SW480 (cell line): ENCODE results near the gene GNAQ.
A peak's percentile ranks its signal among the peaks of the same experiment; 100 is the strongest.
"Not testable (repeated sequence)": the region's sequence is repeated elsewhere in the genome, so short reads cannot be mapped to it uniquely, and the experiment has no call there.

Source experiments
- DNase-seq: peaks from one replicate; pipeline ENCODE4 v3.0.0-alpha.2; 2016; ENCODE audit warnings: low spot score

The GNAQ gene

GRCh38 chr9:78031444-78031892 lies at the start of gene GNAQ:
Gene GNAQ, minus strand, starts transcription at chr9:78031811. Its CDS starts 576 bp downstream, at chr9:78031235.
- peak; percentile 36 for DNase-seq

- peak; percentile 20 for DNase-seq
Measured at GRCh38 chr9:78074385-78075291, 43.0 kb upstream of the GNAQ start.

- no peak for DNase-seq
Measured at GRCh38 chr9:78073722-78074121, 42.1 kb upstream of the GNAQ start.

- DNase-seq, result no peak
Measured at GRCh38 chr9:78072586-78073199, 41.1 kb upstream of the GNAQ start.

GRCh38 chr9:78070521-78070920 lies 38.9 kb upstream of the GNAQ start:
- DNase-seq, result no peak

GRCh38 chr9:78064075-78064474 lies 32.5 kb upstream of the GNAQ start:
- DNase-seq, result no peak

- no peak for DNase-seq
Measured at GRCh38 chr9:78062710-78063109, 31.1 kb upstream of the GNAQ start.

- not testable (repeated sequence) for DNase-seq
Measured at GRCh38 chr9:78054218-78054617, 22.6 kb upstream of the GNAQ start.

GRCh38 chr9:78053627-78054026 lies 22.0 kb upstream of the GNAQ start:
- DNase-seq, result no peak

GRCh38 chr9:78050421-78050820 lies 18.8 kb upstream of the GNAQ start:
- no peak for DNase-seq

- DNase-seq, result no peak
Measured at GRCh38 chr9:78049484-78049883, 17.9 kb upstream of the GNAQ start.

- DNase-seq, result no peak
Measured at GRCh38 chr9:78047106-78047505, 15.5 kb upstream of the GNAQ start.

- DNase-seq, result no peak
Measured at GRCh38 chr9:78046112-78046511, 14.5 kb upstream of the GNAQ start.

- no peak for DNase-seq
Measured at GRCh38 chr9:78044886-78045285, 13.3 kb upstream of the GNAQ start.

GRCh38 chr9:78044189-78044588 lies 12.6 kb upstream of the GNAQ start:
- no peak for DNase-seq

GRCh38 chr9:78041971-78042370 lies 10.4 kb upstream of the GNAQ start:
- DNase-seq, result no peak

- no peak for DNase-seq
Measured at GRCh38 chr9:78040726-78041125, 9.1 kb upstream of the GNAQ start.

- DNase-seq, result no peak
Measured at GRCh38 chr9:78038620-78039300, 7.1 kb upstream of the GNAQ start.

- peak; percentile 78 for DNase-seq
Measured at GRCh38 chr9:78035383-78035993, 3.9 kb upstream of the GNAQ start.

GRCh38 chr9:78033870-78034269 lies 2.3 kb upstream of the GNAQ start:
- DNase-seq, result no peak

- no peak for DNase-seq
Measured at GRCh38 chr9:78032730-78033457, 1.3 kb upstream of the GNAQ start.
